NB4 (cell line): ENCODE measurements around the gene CCDC106.

ENCODE experiments used
- CTCF ChIP-seq: IDR thresholded peaks from one replicate; pipeline ENCODE4 v1.5.1; 2012; ENCODE audit warnings: low read depth, low read length
- POLR2A ChIP-seq: IDR thresholded peaks from 2 replicates; pipeline ENCODE4 v1.6.1; 2011; ENCODE audit warnings: mild to moderate bottlenecking; ENCODE audit not compliant: insufficient read length; ENCODE audit errors: extremely low read depth

GRCh38 chr19:55675661-55676354 lies 27.8 kb downstream of the CCDC106 start:
- TF ChIP-seq CTCF = no peak
- TF ChIP-seq POLR2A = no peak
